ENCODE results near the gene PLEKHH1.

DNA sequence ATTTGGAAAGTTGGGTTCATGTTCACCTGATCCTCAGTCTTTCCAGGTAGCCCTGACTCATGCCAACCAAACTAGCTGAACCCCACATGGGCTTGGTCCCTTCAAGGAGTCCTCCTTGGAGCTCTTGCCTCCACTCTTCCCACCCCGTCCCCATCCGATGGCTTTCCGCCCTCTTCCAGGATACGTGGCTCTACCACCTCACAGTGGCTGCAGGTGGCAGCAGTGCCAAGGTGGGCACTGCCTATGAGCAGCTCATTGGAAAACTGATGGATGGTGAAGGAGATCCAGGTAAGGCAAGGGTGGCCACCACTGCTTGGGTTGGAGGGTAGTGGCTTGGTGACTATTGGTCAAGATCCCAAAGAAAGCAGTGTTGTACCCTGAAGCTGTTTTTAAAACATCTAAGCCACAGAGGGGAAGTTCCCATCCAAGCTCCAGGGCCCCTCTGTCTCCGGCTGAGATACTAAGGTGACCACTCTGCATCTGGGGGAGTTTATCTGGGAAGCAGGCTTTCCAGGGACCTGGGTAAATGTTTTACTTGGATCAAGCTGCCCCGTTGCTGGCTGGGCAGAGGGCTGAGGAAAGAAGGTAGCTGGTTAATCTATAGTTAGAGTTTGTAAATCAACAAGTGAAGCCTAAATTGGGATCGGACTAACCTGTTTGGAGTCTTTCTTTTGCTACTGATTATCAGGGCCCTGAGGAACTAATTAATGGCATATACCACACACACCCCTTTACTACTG lies 43.3 kb downstream of the PLEKHH1 start:
- TF ChIP-seq, protein P1, sequence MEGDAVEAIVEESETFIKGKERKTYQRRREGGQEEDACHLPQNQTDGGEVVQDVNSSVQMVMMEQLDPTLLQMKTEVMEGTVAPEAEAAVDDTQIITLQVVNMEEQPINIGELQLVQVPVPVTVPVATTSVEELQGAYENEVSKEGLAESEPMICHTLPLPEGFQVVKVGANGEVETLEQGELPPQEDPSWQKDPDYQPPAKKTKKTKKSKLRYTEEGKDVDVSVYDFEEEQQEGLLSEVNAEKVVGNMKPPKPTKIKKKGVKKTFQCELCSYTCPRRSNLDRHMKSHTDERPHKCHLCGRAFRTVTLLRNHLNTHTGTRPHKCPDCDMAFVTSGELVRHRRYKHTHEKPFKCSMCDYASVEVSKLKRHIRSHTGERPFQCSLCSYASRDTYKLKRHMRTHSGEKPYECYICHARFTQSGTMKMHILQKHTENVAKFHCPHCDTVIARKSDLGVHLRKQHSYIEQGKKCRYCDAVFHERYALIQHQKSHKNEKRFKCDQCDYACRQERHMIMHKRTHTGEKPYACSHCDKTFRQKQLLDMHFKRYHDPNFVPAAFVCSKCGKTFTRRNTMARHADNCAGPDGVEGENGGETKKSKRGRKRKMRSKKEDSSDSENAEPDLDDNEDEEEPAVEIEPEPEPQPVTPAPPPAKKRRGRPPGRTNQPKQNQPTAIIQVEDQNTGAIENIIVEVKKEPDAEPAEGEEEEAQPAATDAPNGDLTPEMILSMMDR (IDR thresholded peaks at IDR 0.05), result no peak
- TF ChIP-seq POLR2A (IDR thresholded peaks at IDR 0.05), result no peak
